A673 (cell line): ENCODE measurements around the gene RCC1. TPM values are rescaled to one million over a fixed set of nuclear protein-coding genes. Genes with fewer than 3 reads are reported as not detected.

Source experiments
- BruUV-seq: library from RNA; stranded (reverse); fragments of 400-500 nt; replicated peaks from 2 replicates; lab custom pipeline; 2021; lab: Mats Ljungman, UMichigan
- CTCF ChIA-PET: fragments of 300-600 bp; sonication (Branson Sonifier 250); formaldehyde crosslinking; loops from one replicate; lab custom pipeline; 2022; ENCODE audit warnings: antibody characterized with exemption; lab: Charles Lee
- POLR2A ChIA-PET: fragments of 300-600 bp; sonication (Branson Sonifier 250); formaldehyde crosslinking; loops from one replicate; lab custom pipeline; 2022; ENCODE audit warnings: antibody characterized with exemption; ENCODE audit not compliant: low non-redundant PET; lab: Charles Lee
- DNase-seq: peaks from one replicate; pipeline ENCODE4 v3.0.0-alpha.2; 2015; ENCODE audit warnings: low spot score
- H3K27ac ChIP-seq: fragments of 200-600 bp; sonication (generic); 2 replicates; pipeline ENCODE4 v1.5.1; 2016; ENCODE audit warnings: mixed run types, low read depth, mild to moderate bottlenecking, mixed read lengths, antibody characterized with exemption, low read length; ENCODE audit not compliant: poor library complexity, severe bottlenecking
- H3K27me3 ChIP-seq: fragments of 200-600 bp; sonication (generic); replicated peaks from 2 replicates; pipeline ENCODE4 v1.6.1; 2017; ENCODE audit warnings: mixed run types, low read depth, mild to moderate bottlenecking, mixed read lengths, antibody characterized with exemption, low read length; ENCODE audit not compliant: insufficient read depth, poor library complexity
- H3K36me3 ChIP-seq: fragments of 200-600 bp; sonication (generic); 2 replicates; pipeline ENCODE4 v1.6.1; 2016; ENCODE audit warnings: mixed run types, mild to moderate bottlenecking, mixed read lengths, antibody characterized with exemption, low read length; ENCODE audit not compliant: insufficient read depth, poor library complexity, severe bottlenecking
- H3K4me1 ChIP-seq: fragments of 200-600 bp; sonication (generic); 2 replicates; pipeline ENCODE4 v1.6.1; 2017; ENCODE audit warnings: mixed run types, mild to moderate bottlenecking, mixed read lengths, antibody characterized with exemption, low read length; ENCODE audit not compliant: insufficient read depth, poor library complexity, severe bottlenecking
- H3K4me3 ChIP-seq: fragments of 200-600 bp; sonication (generic); 2 replicates; pipeline ENCODE4 v1.5.1; 2016; ENCODE audit warnings: low read depth, mixed run types, mild to moderate bottlenecking, mixed read lengths, low read length; ENCODE audit not compliant: poor library complexity, severe bottlenecking
- H3K9me3 ChIP-seq: fragments of 200-600 bp; sonication (generic); 2 replicates; pipeline ENCODE4 v1.6.1; 2016; ENCODE audit warnings: mixed run types, low read depth, mild to moderate bottlenecking, mixed read lengths, antibody characterized with exemption, low read length; ENCODE audit not compliant: poor library complexity, severe bottlenecking
- CTCF ChIP-seq: fragments of 300-800, 200-600 bp; sonication (generic); conservative IDR thresholded peaks from 2 replicates; pipeline ENCODE4 v1.5.1; 2017; ENCODE audit warnings: low read depth, mild to moderate bottlenecking, antibody characterized with exemption, low read length, moderate library complexity, mixed read lengths
- EZH2 ChIP-seq: fragments of 200-600 bp; sonication (generic); IDR thresholded peaks from 2 replicates; pipeline ENCODE4 v1.6.1; 2017; ENCODE audit warnings: borderline replicate concordance, low read depth, mild to moderate bottlenecking, mixed read lengths, antibody characterized with exemption, low read length; ENCODE audit not compliant: poor library complexity, severe bottlenecking
- intact Hi-C: fragments of 100-400 bp; cut with micrococcal nuclease; formaldehyde crosslinking; loops from one replicate; pipeline ENCODE4 v1.10.0; 2022; ENCODE audit not compliant: unreplicated experiment
- total RNA-seq: library from RNA; stranded (reverse); gene quantifications from 2 replicates; pipeline ENCODE4 v1.2.3, GENCODE V29; 2021

RCC1 gene
- total RNA-seq, 1 experiment from 2014 or later, result 125 TPM

- BruUV-seq, result no TSS peak
- TF ChIP-seq EZH2, result no peak
- no peak for TF ChIP-seq CTCF
- intact Hi-C loops, result no loop called here
- Histone ChIP-seq H3K4me3 (no peak overlapping the region), H3K27me3 (no peaks in the 10 kb centered on the region), H3K4me1 (peaks cover 5% of the 10 kb centered on the region), H3K9me3 (no peaks in the 10 kb centered on the region), H3K36me3 (no peaks in the 10 kb centered on the region), H3K27ac (no peak overlapping the region)
- DNase-seq, result no peak
- ChIA-PET CTCF (interaction anchor here (0.6 kb wide), 1 partner anchor 12 kb away, joined by 4 read pairs; no protein-coding TSS in a partner anchor), POLR2A (no interaction called here)
Measured at GRCh38 chr1:28545246-28545628, 39.4 kb downstream of the RCC1 start.

GRCh38 chr1:28548318-28548717 lies 42.5 kb downstream of the RCC1 start:
- CTCF ChIA-PET, result no interaction called here
- no peaks in the 10 kb centered on the region for H3K9me3 ChIP-seq
- H3K27ac ChIP-seq, result no peak overlapping the region
- no peak for TF ChIP-seq CTCF
- intact Hi-C loops, result no loop called here
- DNase-seq, result peak; percentile 35
- H3K36me3 ChIP-seq, result no peaks in the 10 kb centered on the region
- H3K27me3 ChIP-seq, result no peaks in the 10 kb centered on the region
- H3K4me3 ChIP-seq, result no peak overlapping the region
- BruUV-seq, result no TSS peak
- peaks cover 12% of the 10 kb centered on the region for H3K4me1 ChIP-seq
- POLR2A ChIA-PET, result no interaction called here

- Histone ChIP-seq H3K9me3 (no peaks in the 10 kb centered on the region), H3K27me3 (no peaks in the 10 kb centered on the region), H3K4me1 (peaks cover 12% of the 10 kb centered on the region), H3K36me3 (peaks cover 4% of the 10 kb centered on the region), H3K4me3 (no peak overlapping the region), H3K27ac (no peak overlapping the region)
- intact Hi-C loops, result no loop called here
- DNase-seq, result no peak
- CTCF ChIA-PET, result no interaction called here
- BruUV-seq, result no TSS peak
- TF ChIP-seq EZH2 (no peak), CTCF (no peak)
- POLR2A ChIA-PET, result no interaction called here
Measured at GRCh38 chr1:28551381-28551780, 45.5 kb downstream of the RCC1 start.
